B cell (primary cell): Measurements from ENCODE around the gene ADGRL2.

Experiments used
- CTCF ChIP-seq: fragments of 200-600 bp; IDR thresholded peaks from one replicate; pipeline ENCODE4 v1.8.0; 2022; ENCODE audit warnings: antibody characterized with exemption, mild to moderate bottlenecking
- EZH2 ChIP-seq: IDR thresholded peaks from 2 replicates; pipeline ENCODE4 v1.6.1; 2012; ENCODE audit warnings: borderline replicate concordance, low read depth, mild to moderate bottlenecking, moderate library complexity, low read length; ENCODE audit not compliant: insufficient read depth, poor library complexity, severe bottlenecking

GRCh38 chr1:81989524-81989923 lies 188.8 kb downstream of the ADGRL2 start:
- TF ChIP-seq CTCF (no peak), EZH2 (no peak)
